Mucosa of descending colon (tissue), 3 donors: Measurements from ENCODE around the gene GABRB2. TPM values are rescaled to one million over a fixed set of nuclear protein-coding genes. Genes with fewer than 3 reads are reported as not detected.

Experiments used
- total RNA-seq, 3 donors: library from RNA; stranded (reverse); fragmentation: NEBNext Ultra II Directional in 2 of 3; extraction: Animal tissue kit (Norgen Biotek cat#: 25700) in 2 of 3; gene quantifications; one replicate each; pipeline versions ENCODE4 v1.2.1 to v1.2.4, GENCODE V29; 2021 to 2023
- donor health status: DM: no; HTN: no; CAD: no; lungs with moderate emphysema.
- donor health status: DM: no; HTN: no; CAD: no.
- donor health status: DM: no; HTN: yes; CAD: no.

GABRB2 gene
- total RNA-seq, 3 donors from 2014 or later = 0.44 to 2.1 (median 2.0) TPM

Other genes with a start within 250 kb of the GABRB2 start
- gene GABRA6, start 139.0 kb upstream of the GABRB2 start, total RNA-seq = not detected